GDM1 (cell line): Measurements from ENCODE around the gene FPGS.
"Not testable (repeated sequence)": the region's sequence is repeated elsewhere in the genome, so short reads cannot be mapped to it uniquely, and the experiment has no call there.

Experiments
- DNase-seq: peaks from one replicate; lab custom pipeline; 2025; lab: John Stamatoyannopoulos, UW

The FPGS gene

GRCh38 chr9:127770905-127771569 lies 31.6 kb upstream of the FPGS start:
- peak; percentile 98 for DNase-seq

DNA sequence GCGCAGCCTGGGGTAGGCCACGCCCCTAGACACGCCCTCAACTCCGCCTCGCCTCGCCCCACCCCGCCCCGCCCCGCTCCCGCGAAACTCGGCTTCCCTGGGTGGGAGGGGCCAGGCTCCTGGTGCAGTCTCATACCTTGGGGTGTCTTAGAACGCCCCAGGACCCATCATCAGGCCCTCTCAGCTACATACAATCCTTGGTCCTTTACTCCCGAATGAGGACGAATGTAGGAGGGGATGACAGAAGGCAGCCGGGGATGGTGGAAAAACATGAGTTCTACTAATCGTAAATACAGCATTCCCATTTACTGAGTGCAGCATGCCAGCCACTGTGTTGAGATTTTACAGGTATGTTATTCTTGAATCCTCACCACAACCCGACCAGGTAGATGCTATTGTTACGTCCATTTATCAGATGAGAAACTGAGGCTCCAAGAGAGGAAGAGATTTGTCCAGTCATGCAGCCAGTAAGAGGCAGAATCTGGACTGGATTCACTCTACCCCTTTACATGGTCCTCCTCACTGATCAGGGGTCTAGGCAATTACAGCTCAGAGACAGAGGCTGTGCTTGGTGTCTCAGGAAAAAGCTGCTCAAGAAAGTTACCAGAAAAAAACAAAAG lies 31.0 kb upstream of the FPGS start:
- DNase-seq: no peak

- DNase-seq: no peak
Measured at GRCh38 chr9:127772603-127773002, 30.1 kb upstream of the FPGS start.

DNA sequence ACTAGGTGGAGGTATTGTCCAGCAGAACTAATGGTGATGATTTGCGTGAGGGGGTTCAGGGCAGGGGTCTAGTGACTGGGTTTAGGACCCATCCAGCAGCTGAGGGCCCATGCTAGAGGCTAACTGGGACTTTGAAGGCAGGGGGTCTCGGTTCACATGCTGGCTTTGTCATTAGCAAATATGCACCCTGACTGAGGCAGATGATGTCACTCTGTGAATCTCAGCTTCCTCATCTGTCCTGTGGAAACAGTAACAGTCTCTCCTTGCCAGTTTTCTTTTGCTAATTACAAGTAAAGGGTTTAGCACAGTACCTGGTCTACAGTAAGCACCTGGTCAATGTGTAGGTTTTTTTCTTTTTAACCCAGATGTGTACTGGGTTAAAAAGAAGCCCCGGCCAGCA lies 29.4 kb upstream of the FPGS start:
- no peak for DNase-seq

DNA sequence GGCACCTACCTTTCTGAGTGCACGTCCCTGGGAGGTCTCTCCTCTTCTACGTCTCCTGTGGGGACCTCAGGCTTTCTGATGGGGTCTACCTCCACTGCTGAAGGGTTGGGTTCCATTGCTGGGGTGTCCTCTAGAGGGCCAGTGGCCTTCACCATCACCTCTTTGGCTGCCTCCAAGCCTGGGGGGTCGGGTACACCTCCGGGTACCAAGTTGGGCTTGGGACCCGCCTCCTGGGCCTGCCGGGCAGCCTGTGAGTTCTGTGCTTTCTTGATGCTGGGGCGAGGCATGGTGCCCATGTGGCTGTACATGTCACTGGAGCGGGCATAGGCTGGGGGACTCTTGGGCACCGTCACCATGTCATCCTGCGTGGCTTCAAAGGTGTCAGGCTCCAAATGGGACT lies 28.7 kb upstream of the FPGS start:
- DNase-seq: no peak

GRCh38 chr9:127776195-127776923 lies 26.3 kb upstream of the FPGS start:
- DNase-seq: peak; percentile 74

GRCh38 chr9:127776924-127777289 lies 25.8 kb upstream of the FPGS start:
- DNase-seq: no peak

DNA sequence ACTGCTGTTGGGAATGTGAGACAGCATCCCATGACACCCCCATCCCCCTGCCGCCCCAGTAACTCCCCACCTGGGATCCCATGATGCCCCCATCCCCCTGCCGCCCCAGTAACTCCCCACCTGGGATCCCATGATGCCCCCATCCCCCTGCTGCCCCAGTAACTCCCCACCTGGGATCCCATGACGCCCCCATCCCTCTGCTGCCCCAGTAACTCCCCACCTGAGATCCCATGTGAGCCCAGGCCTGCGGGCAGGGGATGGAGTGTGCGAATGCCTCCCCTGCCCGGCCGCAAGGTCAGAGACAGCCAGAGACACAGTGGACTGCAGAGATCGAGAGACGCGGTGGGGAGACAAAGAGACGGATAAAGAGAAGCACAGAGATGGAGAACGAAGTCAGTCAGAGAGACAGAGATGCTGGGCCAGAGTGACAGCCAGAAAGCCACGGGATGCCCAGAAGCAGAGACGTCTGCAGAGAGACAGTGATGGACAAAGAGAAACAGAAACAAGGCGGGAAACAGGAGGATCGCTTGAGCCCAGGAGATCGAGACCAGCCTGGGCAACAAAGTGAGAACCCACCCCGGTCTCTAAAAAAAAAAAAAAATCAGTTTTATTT lies 25.2 kb upstream of the FPGS start:
- no peak for DNase-seq

DNA sequence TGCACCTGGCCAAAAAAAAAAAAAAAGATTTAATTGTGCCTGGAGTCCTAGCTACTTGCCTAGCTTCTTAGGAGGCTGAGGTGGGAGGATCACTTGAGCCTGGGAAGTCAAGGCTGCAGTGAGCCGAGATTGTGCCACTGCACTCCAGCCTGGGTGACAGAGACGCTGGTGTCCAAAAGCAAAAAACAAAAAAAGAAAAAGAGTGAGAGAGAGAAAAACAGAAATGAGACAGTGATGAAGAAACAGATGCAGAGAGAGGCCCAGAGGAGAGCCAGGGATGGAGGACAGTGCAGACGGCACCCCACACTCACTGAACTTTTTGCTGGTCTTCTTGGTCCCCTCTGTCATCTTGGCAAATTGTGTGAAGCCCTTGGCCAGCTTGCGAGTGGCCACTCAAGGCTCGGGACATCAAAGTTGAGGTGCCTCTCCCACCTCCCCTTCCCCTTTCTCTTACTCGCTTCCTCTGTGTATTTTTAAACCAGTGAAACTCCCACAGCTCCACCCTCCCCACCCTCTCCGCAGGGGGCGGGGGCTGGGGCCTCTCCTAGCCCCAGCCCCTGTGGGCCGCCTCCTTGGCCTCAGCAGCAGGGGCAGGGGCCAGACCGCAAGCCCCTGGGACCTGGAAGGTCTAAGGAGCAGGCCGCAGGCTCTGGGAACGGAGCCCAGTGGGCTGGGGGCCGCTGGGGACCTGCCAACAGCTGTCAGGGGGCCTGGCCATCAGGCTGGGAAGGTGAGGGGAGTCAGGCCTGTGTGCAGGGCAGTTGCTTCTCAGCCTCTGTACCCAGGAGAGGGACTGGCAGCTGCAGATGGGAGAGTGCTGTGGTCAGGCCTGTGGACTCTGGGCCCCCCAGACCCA lies 24.2 kb upstream of the FPGS start, which contains the start of gene SH2D3C:
SH2D3C (minus strand) TSS at position 387 of the 856 bp plus-strand sequence; CDS start at position 348, 39 bp downstream.
- peak; percentile 81 for DNase-seq

- peak; percentile 37 for DNase-seq
Measured at GRCh38 chr9:127779136-127779981, 23.3 kb upstream of the FPGS start.

- no peak for DNase-seq
Measured at GRCh38 chr9:127780126-127780885, 22.4 kb upstream of the FPGS start.

- not testable (repeated sequence) for DNase-seq
Measured at GRCh38 chr9:127780909-127781308, 21.8 kb upstream of the FPGS start.

DNA sequence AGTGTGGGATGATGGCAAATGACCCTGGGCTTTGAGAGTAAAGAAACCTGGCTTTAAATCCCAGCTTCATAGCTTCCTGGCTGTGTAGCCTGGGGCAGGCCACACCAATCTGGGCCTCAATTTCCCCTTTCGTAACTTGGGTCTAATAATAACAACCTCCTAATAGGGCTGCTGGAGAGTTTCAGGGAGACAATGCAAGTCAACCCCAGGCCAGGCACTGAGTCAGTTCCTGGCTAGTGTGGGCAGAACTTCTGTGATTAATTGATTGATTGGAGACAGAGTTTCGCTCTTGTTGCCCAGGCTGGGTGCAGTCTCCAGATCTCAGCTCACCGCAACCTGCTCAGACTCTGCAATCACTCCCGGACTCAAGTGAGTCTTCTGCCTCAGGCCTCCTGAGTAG lies 20.9 kb upstream of the FPGS start:
- DNase-seq: no peak

DNA sequence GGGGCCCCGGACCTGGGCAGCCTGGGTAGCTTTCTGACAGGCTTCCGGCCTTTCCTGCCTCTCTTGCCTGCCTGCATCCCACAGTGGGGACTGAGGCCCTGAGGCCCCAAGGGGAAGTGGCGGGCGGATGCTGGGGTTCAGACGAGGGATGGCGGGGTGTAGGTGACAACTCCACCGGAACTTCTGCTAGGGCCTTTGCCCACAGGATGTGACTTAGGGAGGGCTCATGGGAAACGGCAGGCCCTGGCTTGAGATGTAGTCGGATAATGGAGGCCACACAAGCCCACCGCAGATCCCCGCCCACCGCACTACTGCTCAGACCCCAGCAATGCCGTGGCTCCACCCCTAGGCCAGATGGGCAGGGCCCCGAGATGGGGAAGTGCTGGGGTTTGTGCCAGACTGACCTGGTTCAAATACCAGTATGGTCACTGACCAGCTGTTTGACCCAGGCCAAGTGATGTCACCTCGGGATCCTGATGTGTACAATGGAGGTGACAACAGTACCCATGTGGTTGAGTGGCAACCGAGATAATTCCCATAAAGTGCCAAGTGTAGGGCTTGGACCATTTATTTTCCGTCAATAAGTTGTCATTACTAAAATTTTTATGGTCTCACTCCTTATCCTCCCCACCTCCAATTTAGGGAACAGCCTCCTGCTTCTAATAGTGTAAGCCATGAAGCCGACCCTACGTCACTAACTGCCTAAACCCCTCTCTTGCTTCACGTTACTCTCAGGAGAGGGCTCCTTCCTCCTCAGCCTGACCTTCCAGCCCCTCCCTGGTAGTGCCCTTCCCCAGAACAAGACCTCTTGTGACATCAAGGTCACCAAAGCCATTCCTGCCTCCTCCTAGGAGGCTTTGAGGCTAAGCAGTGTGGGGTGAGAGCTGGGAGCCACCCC lies 19.3 kb upstream of the FPGS start:
- DNase-seq: peak; percentile 100

DNA sequence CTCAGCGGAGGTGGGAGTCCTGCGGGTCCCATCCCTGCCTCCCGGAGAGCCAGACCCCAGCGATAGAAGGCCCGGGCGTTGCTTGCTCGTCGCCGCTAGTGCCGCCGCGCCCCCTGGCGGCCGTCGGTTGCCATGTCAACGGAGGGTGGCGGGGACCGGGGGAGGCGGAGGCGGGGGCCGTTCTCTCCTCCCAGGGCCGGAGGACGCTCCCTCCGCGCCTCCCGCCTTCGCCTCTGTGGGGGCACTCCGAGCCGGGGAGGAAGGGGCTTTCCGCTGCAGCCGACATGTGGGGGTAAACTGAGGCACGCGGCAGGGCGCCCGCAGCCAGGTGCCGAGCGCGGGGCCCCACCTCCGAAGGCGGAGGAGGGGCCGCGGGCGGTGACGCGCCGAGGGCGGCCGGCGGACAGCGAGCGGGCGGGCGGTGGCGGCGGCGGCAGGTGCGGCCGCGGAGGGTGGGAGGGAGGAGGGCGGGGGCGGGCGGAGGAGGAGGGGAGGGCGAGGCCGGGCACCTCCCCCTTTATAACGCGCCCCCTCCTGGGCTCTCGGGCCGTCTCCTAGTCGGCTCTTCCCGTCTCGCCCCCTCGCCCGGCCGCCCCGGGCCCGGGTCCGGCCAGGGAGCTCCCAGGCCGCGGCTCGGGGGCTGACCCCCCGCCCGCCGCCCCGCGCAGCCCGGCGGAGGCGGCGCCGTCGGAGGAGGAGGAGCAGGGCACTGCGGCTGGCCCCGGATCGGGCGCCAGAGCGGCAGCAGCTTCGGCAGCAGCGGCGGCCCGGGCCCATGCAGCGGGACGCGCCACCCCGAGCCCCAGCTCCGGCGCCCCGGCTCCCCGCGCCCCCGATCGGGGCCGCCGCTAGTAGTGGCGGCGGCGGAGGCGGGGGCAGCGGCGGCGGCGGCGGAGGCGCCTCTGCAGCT lies 17.4 kb upstream of the FPGS start:
- DNase-seq: peak; percentile 79

DNA sequence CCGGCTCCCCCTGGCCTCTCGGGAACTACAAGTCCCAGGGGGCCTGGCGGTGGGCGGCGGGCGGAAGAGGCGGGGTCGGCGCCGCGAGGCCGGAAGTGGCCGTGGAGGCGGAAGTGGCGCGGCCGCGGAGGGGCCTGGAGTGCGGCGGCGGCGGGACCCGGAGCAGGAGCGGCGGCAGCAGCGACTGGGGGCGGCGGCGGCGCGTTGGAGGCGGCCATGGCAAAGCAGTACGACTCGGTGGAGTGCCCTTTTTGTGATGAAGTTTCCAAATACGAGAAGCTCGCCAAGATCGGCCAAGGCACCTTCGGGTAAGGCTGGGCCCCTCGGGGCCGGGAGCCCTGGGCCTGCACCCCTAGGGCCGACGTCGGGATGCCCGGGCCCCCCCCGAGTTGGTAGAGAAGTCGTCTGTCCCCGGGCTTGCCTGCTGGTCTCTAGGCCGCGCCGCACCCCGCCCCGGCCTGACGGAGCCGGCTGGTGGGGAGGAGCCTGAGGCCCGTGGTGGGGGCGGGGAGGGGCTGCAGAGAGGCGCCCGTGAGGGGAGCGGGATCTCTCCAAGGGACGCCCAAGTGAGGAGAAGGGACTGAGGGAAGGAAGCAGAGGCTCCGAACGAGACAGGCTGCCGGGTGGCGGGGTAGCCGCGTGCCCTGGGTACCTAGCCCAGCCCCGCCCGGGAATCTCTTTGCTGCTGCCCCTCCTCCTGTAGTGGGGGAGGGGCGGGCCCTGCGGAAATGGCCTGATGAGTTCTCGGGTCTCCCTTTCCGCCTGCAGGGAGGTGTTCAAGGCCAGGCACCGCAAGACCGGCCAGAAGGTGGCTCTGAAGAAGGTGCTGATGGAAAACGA lies 16.5 kb upstream of the FPGS start, which contains the start of gene CDK9:
CDK9 (plus strand) TSS at position 102 of the 840 bp plus-strand sequence; CDS start at position 217, 115 bp downstream.
- peak; percentile 85 for DNase-seq

- DNase-seq: no peak
Measured at GRCh38 chr9:127786773-127787104, 15.9 kb upstream of the FPGS start.
